Right lobe of liver (tissue), 4 donors: ENCODE data around the gene CAB39L.

Experiments
- CTCF ChIP-seq, 4 donors: fragments of 200-600 bp in 3 of 4; fragments of 450-650 bp in 1 of 4; IDR thresholded peaks; one replicate each; pipeline versions ENCODE4 v1.5.1 to v1.8.0; 2016 to 2022; ENCODE audit warnings: antibody characterized with exemption in 4 of 4, mild to moderate bottlenecking in 2 of 4
- POLR2A ChIP-seq: fragments of 450-650 bp; IDR thresholded peaks from one replicate; pipeline ENCODE4 v1.6.1; 2017; ENCODE audit warnings: antibody characterized with exemption, mild to moderate bottlenecking
- donor health status: DM: no; HTN: no; CAD: no.
- donor health status: DM: no; HTN: no; CAD: no.
- donor health status: DM: no; HTN: yes; CAD: no.

- TF ChIP-seq CTCF (IDR thresholded peaks at IDR 0.05), result no peak
- no peak for TF ChIP-seq POLR2A
Observed at GRCh38 chr13:49315036-49315565, 128.8 kb downstream of the CAB39L start.
